GM23338 (cell line): ENCODE data around the gene CADPS2. TPM values are rescaled to one million over a fixed set of nuclear protein-coding genes. Genes with fewer than 3 reads are reported as not detected.

Experiments used
- ATAC-seq: fragments of 200-7000 bp; cut with Tn5 transposase; 3 replicates; pipeline ENCODE4 v1.9.1; 2020
- DNase-seq: peaks from one replicate; pipeline ENCODE4 v3.0.0-alpha.2; 2015; ENCODE audit warnings: low spot score
- H2AFZ ChIP-seq: fragments of 200-600 bp; sonication (generic); 2 replicates; pipeline ENCODE4 v1.8.0; 2016; ENCODE audit warnings: antibody characterized with exemption, mild to moderate bottlenecking, moderate library complexity
- H3F3A ChIP-seq: fragments of 200-600 bp; sonication (generic); replicated peaks from 2 replicates; pipeline ENCODE4 v1.8.0; 2017; ENCODE audit warnings: antibody characterized with exemption, mixed run types, low read depth
- H3K27ac ChIP-seq: fragments of 200-600 bp; sonication (generic); 2 replicates; pipeline ENCODE4 v1.6.1; 2016; ENCODE audit warnings: low read depth
- H3K27me3 ChIP-seq: fragments of 200-600 bp; sonication (generic); 2 replicates; pipeline ENCODE4 v1.8.0; 2016; ENCODE audit warnings: mild to moderate bottlenecking, mixed run types, moderate library complexity; ENCODE audit not compliant: insufficient read depth
- H3K36me3 ChIP-seq: fragments of 200-600 bp; sonication (generic); 2 replicates; pipeline ENCODE4 v1.8.0; 2016; ENCODE audit warnings: mild to moderate bottlenecking; ENCODE audit not compliant: insufficient read depth
- H3K4me1 ChIP-seq: fragments of 200-600 bp; sonication (generic); 2 replicates; pipeline ENCODE4 v1.8.0; 2016; ENCODE audit warnings: mild to moderate bottlenecking, moderate library complexity; ENCODE audit not compliant: insufficient read depth
- H3K4me2 ChIP-seq: fragments of 200-600 bp; sonication (generic); 2 replicates; pipeline ENCODE4 v1.7.1; 2017; ENCODE audit warnings: mixed run types
- H3K4me3 ChIP-seq: fragments of 200-600 bp; sonication (generic); 2 replicates; pipeline ENCODE4 v1.6.1; 2016; ENCODE audit warnings: mixed run types
- H3K79me2 ChIP-seq: fragments of 200-600 bp; sonication (generic); replicated peaks from 2 replicates; pipeline ENCODE4 v1.8.0; 2017; ENCODE audit warnings: mild to moderate bottlenecking; ENCODE audit not compliant: insufficient read depth
- H3K9me2 ChIP-seq: fragments of 200-600 bp; sonication (generic); 2 replicates; pipeline ENCODE4 v1.8.0; 2017; ENCODE audit not compliant: insufficient read depth
- H4K20me1 ChIP-seq: fragments of 200-600 bp; sonication (generic); replicated peaks from 2 replicates; pipeline ENCODE4 v1.8.0; 2017; ENCODE audit warnings: mild to moderate bottlenecking; ENCODE audit not compliant: insufficient read depth
- H3K27ac Mint-ChIP-seq: 2 replicates; pipeline ENCODE4 v1.8.0; 2020; ENCODE audit warnings: inconsistent platforms, mild to moderate bottlenecking, moderate library complexity, mixed read lengths
- H3K27me3 Mint-ChIP-seq: 3 replicates; pipeline ENCODE4 v1.8.0; 2022; ENCODE audit warnings: low read depth, mild to moderate bottlenecking, moderate library complexity, mixed read lengths, inconsistent platforms; ENCODE audit not compliant: insufficient read depth, poor library complexity
- H3K36me3 Mint-ChIP-seq: 3 replicates; pipeline ENCODE4 v1.8.0; 2021; ENCODE audit warnings: low read depth, mild to moderate bottlenecking, inconsistent platforms, moderate library complexity, mixed read lengths
- H3K4me1 Mint-ChIP-seq: 3 replicates; pipeline ENCODE4 v1.8.0; 2020; ENCODE audit warnings: mild to moderate bottlenecking, inconsistent platforms, mixed read lengths
- H3K4me3 Mint-ChIP-seq: 3 replicates; pipeline ENCODE4 v1.8.0; 2021; ENCODE audit warnings: moderate library complexity, mild to moderate bottlenecking, inconsistent platforms, mixed read lengths
- H3K9me3 Mint-ChIP-seq: 3 replicates; pipeline ENCODE4 v1.8.0; 2020; ENCODE audit warnings: moderate library complexity, mild to moderate bottlenecking, inconsistent platforms, mixed read lengths
- CREB1 ChIP-seq: fragments of 250-450 bp; sonication (Bioruptor Pico); IDR thresholded peaks from 2 replicates; pipeline ENCODE4 v1.5.0; 2020; ENCODE audit warnings: low read depth, mild to moderate bottlenecking, moderate library complexity
- EZH2 ChIP-seq: fragments of 200-600 bp; sonication (generic); IDR thresholded peaks from one replicate; pipeline ENCODE4 v1.8.0; 2017; ENCODE audit warnings: antibody characterized with exemption, mild to moderate bottlenecking, low read depth; ENCODE audit not compliant: unreplicated experiment
- EZH2phosphoT487 ChIP-seq: fragments of 200-600 bp; sonication (generic); IDR thresholded peaks from one replicate; pipeline ENCODE4 v1.8.1; 2018; ENCODE audit warnings: antibody characterized with exemption; ENCODE audit not compliant: unreplicated experiment
- JUNB ChIP-seq: IDR thresholded peaks from one replicate; pipeline ENCODE4 v1.6.1; 2016; ENCODE audit warnings: antibody characterized with exemption; ENCODE audit not compliant: unreplicated experiment
- NANOG ChIP-seq: IDR thresholded peaks from 2 replicates; pipeline ENCODE4 v1.6.1; 2016; ENCODE audit warnings: antibody characterized with exemption, borderline replicate concordance
- POLR2AphosphoS5 ChIP-seq: IDR thresholded peaks from 2 replicates; pipeline ENCODE4 v1.6.1; 2016; ENCODE audit warnings: antibody characterized with exemption, low read depth
- ZNF331 ChIP-seq: fragments of 250-450 bp; sonication (Bioruptor Pico); IDR thresholded peaks from 2 replicates; pipeline ENCODE4 v1.5.0; 2020; ENCODE audit warnings: low read depth, mild to moderate bottlenecking, moderate library complexity
- polyA plus RNA-seq: library from polyadenylated mRNA; unstranded; fragments of >200 nt; fragmentation: Nextera tagmentation; extraction: Ambion mirVana; gene quantifications from 2 replicates; pipeline ENCODE4 v1.2.1, GENCODE V29; 2016
- total RNA-seq: library from RNA; depleted of rRNA; stranded (reverse); fragments of >200 nt; shearing (Covaris generic); gene quantifications from 2 replicates; pipeline ENCODE4 v1.2.3, GENCODE V29; 2014
- TF ChIP-seq, protein P1 (sequence below), 2 experiments: fragments of 200-600 bp in 1 of 2; sonication (generic) in 1 of 2; conservative IDR thresholded peaks; 2 replicates each; pipeline versions ENCODE4 v1.5.1 to v1.6.1; 2016 to 2017; ENCODE audit warnings: antibody characterized with exemption in 2 of 2, low read depth in 2 of 2, mild to moderate bottlenecking in 2 of 2, moderate library complexity in 1 of 2
- TF ChIP-seq, protein P2 (sequence below): IDR thresholded peaks from one replicate; pipeline ENCODE4 v1.6.1; 2018; ENCODE audit warnings: antibody characterized with exemption; ENCODE audit not compliant: unreplicated experiment
- TF ChIP-seq, protein P3 (sequence below): IDR thresholded peaks from 2 replicates; pipeline ENCODE4 v1.6.1; 2016; ENCODE audit warnings: antibody characterized with exemption

Gene CADPS2
- total and polyA plus RNA-seq, 2 experiments from 2014 or later = 16.3 to 36.9 TPM

DNA sequence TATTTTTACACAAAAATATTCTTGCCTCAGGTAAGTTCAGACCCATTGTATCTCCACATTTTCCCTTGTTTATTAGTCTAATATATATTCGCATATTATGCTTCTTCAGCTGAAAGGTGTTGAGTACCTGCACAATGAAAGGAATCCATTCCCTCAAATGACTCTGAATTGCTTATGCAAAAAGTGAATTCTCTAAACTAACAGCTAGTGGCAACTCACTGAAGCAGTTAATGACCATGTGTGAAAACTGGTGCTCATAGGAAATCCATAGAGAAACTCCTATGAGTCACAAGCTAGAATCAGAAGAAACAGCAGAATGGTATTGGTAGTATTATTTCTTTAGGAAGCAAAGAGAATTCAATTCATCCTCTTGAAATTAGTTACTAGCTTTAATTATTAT, 150.1 kb downstream of the CADPS2 start (continued):
- no peak for TF ChIP-seq POLR2AphosphoS5
- no peak for TF ChIP-seq ZNF331 (CRISPR knock-in tag)
- TF ChIP-seq, protein P1, sequence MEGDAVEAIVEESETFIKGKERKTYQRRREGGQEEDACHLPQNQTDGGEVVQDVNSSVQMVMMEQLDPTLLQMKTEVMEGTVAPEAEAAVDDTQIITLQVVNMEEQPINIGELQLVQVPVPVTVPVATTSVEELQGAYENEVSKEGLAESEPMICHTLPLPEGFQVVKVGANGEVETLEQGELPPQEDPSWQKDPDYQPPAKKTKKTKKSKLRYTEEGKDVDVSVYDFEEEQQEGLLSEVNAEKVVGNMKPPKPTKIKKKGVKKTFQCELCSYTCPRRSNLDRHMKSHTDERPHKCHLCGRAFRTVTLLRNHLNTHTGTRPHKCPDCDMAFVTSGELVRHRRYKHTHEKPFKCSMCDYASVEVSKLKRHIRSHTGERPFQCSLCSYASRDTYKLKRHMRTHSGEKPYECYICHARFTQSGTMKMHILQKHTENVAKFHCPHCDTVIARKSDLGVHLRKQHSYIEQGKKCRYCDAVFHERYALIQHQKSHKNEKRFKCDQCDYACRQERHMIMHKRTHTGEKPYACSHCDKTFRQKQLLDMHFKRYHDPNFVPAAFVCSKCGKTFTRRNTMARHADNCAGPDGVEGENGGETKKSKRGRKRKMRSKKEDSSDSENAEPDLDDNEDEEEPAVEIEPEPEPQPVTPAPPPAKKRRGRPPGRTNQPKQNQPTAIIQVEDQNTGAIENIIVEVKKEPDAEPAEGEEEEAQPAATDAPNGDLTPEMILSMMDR (conservative IDR thresholded peaks at IDR 0.05; ENCODE audit: low read depth in 2 of 2) = no peak
- no peak for TF ChIP-seq CREB1
- no peak for TF ChIP-seq JUNB
- TF ChIP-seq, protein P2, sequence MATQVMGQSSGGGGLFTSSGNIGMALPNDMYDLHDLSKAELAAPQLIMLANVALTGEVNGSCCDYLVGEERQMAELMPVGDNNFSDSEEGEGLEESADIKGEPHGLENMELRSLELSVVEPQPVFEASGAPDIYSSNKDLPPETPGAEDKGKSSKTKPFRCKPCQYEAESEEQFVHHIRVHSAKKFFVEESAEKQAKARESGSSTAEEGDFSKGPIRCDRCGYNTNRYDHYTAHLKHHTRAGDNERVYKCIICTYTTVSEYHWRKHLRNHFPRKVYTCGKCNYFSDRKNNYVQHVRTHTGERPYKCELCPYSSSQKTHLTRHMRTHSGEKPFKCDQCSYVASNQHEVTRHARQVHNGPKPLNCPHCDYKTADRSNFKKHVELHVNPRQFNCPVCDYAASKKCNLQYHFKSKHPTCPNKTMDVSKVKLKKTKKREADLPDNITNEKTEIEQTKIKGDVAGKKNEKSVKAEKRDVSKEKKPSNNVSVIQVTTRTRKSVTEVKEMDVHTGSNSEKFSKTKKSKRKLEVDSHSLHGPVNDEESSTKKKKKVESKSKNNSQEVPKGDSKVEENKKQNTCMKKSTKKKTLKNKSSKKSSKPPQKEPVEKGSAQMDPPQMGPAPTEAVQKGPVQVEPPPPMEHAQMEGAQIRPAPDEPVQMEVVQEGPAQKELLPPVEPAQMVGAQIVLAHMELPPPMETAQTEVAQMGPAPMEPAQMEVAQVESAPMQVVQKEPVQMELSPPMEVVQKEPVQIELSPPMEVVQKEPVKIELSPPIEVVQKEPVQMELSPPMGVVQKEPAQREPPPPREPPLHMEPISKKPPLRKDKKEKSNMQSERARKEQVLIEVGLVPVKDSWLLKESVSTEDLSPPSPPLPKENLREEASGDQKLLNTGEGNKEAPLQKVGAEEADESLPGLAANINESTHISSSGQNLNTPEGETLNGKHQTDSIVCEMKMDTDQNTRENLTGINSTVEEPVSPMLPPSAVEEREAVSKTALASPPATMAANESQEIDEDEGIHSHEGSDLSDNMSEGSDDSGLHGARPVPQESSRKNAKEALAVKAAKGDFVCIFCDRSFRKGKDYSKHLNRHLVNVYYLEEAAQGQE = no peak
- TF ChIP-seq NANOG = peak; percentile 88; the same call in 1 of the 2 replicates
- no peak for TF ChIP-seq EZH2
- TF ChIP-seq EZH2phosphoT487 = no peak

GRCh38 chr7:122727759-122728158, 158.5 kb downstream of the CADPS2 start:
- H3K4me1 Mint-ChIP-seq = peaks cover 13% of the 10 kb centered on the region
- no peaks in the 10 kb centered on the region for H3K36me3 ChIP-seq
- H3K4me2 ChIP-seq = no peak overlapping the region
- DNase-seq = no peak
- H3K4me3 Mint-ChIP-seq = no peak overlapping the region
- H2AFZ ChIP-seq = no peak overlapping the region
- no peak overlapping the region for H3K4me3 ChIP-seq
- H3K79me2 ChIP-seq = peaks cover 3% of the 10 kb centered on the region; the same call in 1 of the 2 replicates
- peak overlapping the region; percentile 5; the same call in 1 of the 2 replicates for H3K27ac ChIP-seq
- ATAC-seq = no peak
- peaks cover 23% of the 10 kb centered on the region for H3K4me1 ChIP-seq
- H3K9me3 Mint-ChIP-seq = peaks cover 5% of the 10 kb centered on the region; the same call in 2 of the 3 replicates
- no peaks in the 10 kb centered on the region for H3K27me3 Mint-ChIP-seq
- H3K9me2 ChIP-seq = no peaks in the 10 kb centered on the region
- H4K20me1 ChIP-seq = no peaks in the 10 kb centered on the region
- H3F3A ChIP-seq = no peaks in the 10 kb centered on the region
- H3K27me3 ChIP-seq = no peaks in the 10 kb centered on the region
- H3K27ac Mint-ChIP-seq = peak overlapping the region; percentile 17; the same call in 1 of the 2 replicates
- no peak for TF ChIP-seq EZH2phosphoT487
- no peak for TF ChIP-seq NANOG
- TF ChIP-seq, protein P3, sequence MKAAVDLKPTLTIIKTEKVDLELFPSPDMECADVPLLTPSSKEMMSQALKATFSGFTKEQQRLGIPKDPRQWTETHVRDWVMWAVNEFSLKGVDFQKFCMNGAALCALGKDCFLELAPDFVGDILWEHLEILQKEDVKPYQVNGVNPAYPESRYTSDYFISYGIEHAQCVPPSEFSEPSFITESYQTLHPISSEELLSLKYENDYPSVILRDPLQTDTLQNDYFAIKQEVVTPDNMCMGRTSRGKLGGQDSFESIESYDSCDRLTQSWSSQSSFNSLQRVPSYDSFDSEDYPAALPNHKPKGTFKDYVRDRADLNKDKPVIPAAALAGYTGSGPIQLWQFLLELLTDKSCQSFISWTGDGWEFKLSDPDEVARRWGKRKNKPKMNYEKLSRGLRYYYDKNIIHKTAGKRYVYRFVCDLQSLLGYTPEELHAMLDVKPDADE = no peak
- TF ChIP-seq POLR2AphosphoS5 = no peak
- no peak for TF ChIP-seq ZNF331 (CRISPR knock-in tag)
- H3K36me3 Mint-ChIP-seq = peaks cover 5% of the 10 kb centered on the region; the same call in 1 of the 3 replicates
